Progenitor cell of endocrine pancreas (in vitro differentiated cells): ENCODE measurements around the gene MROH7. TPM values are rescaled to one million over a fixed set of nuclear protein-coding genes. Genes with fewer than 3 reads are reported as not detected.

Experiments used
- DNase-seq: peaks from one replicate; pipeline ENCODE4 v3.0.0; 2021; ENCODE audit warnings: low spot score; ENCODE audit not compliant: unreplicated experiment
- H3K27ac Mint-ChIP-seq: 2 replicates; pipeline ENCODE4 v1.8.0; 2021; ENCODE audit warnings: mild to moderate bottlenecking, moderate library complexity, mixed read lengths
- H3K27me3 Mint-ChIP-seq: 2 replicates; pipeline ENCODE4 v1.8.0; 2021; ENCODE audit warnings: mixed read lengths
- H3K36me3 Mint-ChIP-seq: 2 replicates; pipeline ENCODE4 v1.8.0; 2022; ENCODE audit warnings: mixed read lengths; ENCODE audit not compliant: insufficient read depth
- H3K4me1 Mint-ChIP-seq: 2 replicates; pipeline ENCODE4 v1.8.0; 2021; ENCODE audit warnings: low read depth, mixed read lengths
- H3K4me3 Mint-ChIP-seq: 2 replicates; pipeline ENCODE4 v1.8.0; 2021; ENCODE audit warnings: low read depth, mild to moderate bottlenecking, moderate library complexity, mixed read lengths
- H3K9me3 Mint-ChIP-seq: 2 replicates; pipeline ENCODE4 v1.8.0; 2021; ENCODE audit warnings: low read depth, mixed read lengths
- CTCF ChIP-seq: fragments of 200-600 bp; sonication (generic); IDR thresholded peaks from one replicate; pipeline ENCODE4 v1.5.0; 2021; ENCODE audit warnings: antibody characterized with exemption, mild to moderate bottlenecking; ENCODE audit not compliant: unreplicated experiment
- long read RNA-seq: library from polyadenylated mRNA; unstranded; transcript quantifications from one replicate; pipeline ENCODE4 v2.0.0, GENCODE V29; 2020
- total RNA-seq: library from RNA; stranded (reverse); gene quantifications from 2 replicates; pipeline ENCODE4 v1.2.1, GENCODE V29; 2021

The MROH7 gene
- total RNA-seq = 0.29 and 0.50 TPM in 2 replicates
- long read RNA-seq = 0 reads

GRCh38 chr1:54640863-54641836 lies at the start of gene MROH7:
Gene MROH7 (plus strand): TSS chr1:54641786. CDS start chr1:54652927, 11,141 bp downstream.
- peaks cover 6% of the 10 kb centered on the region for H3K9me3 Mint-ChIP-seq

DNA sequence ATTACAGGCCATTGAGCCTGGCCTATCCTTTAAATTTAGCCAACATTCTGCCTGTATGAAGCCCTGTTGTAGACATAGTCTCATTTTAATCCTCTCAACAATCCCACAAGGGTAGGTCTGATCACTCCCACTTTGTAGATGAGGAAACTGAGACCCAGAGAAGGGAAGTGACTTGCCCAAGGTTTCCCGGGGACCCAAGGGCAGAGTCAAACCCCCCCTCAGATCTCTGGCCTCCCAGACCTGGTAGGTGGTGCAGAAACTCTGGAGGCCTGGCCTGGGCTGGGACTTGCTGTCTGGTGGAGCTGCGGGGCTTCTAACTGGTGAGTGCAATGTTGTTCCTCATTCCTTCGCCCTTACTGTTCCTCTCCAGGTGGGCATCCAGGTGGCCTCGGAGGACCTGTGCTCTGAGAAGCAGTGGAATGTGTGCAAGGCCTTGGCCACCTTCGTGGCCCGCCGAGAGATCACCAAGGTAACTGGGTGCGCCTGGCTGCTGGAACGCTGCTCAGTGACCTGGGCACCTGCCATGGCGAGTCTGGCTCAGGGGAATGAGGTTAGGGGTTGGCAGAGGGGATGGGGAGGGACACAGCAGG lies 47.9 kb upstream of the MROH7 start:
- H3K27me3 Mint-ChIP-seq = no peaks in the 10 kb centered on the region
- no peaks in the 10 kb centered on the region for H3K9me3 Mint-ChIP-seq
- H3K4me3 Mint-ChIP-seq = no peak overlapping the region
- no peak for DNase-seq
- H3K27ac Mint-ChIP-seq = no peak overlapping the region
- TF ChIP-seq CTCF = no peak
- no peaks in the 10 kb centered on the region for H3K4me1 Mint-ChIP-seq
- no peaks in the 10 kb centered on the region for H3K36me3 Mint-ChIP-seq

More at GRCh38 chr1:54640863-54641836, at the start of gene MROH7:
- Mint-ChIP-seq H3K27ac (no peak within 1 kb of the TSS), H3K4me1 (peaks cover 3% of the 10 kb centered on the region), H3K27me3 (peaks cover 5% of the 10 kb centered on the region), H3K36me3 (peaks cover 3% of the 10 kb centered on the region), H3K4me3 (no peak within 1 kb of the TSS)
- no peak for TF ChIP-seq CTCF
- DNase-seq = no peak

DNA sequence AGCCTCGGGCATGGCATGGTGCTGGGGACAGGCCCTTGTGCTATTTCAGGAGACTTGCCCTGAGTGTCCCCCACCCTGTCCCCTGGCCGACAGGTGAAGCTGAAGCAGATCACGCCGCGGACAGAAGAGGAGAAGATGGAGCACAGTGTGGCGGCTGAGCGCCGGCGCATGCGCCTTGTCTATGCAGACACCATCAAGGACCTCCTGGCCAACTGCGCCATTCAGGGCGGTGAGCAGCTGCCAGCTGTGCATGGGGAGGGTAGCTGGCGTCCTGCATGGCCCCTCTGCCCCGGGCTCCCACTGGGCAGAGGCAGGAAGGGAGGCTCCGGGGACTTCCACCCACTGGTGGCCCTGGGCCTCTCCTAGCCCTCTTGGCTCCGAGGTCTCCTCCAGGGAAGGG lies 47.1 kb upstream of the MROH7 start:
- no peak for TF ChIP-seq CTCF
- H3K4me3 Mint-ChIP-seq = no peak overlapping the region
- H3K27me3 Mint-ChIP-seq = no peaks in the 10 kb centered on the region
- H3K4me1 Mint-ChIP-seq = no peaks in the 10 kb centered on the region
- no peaks in the 10 kb centered on the region for H3K36me3 Mint-ChIP-seq
- H3K9me3 Mint-ChIP-seq = no peaks in the 10 kb centered on the region
- H3K27ac Mint-ChIP-seq = no peak overlapping the region
- DNase-seq = no peak

DNA sequence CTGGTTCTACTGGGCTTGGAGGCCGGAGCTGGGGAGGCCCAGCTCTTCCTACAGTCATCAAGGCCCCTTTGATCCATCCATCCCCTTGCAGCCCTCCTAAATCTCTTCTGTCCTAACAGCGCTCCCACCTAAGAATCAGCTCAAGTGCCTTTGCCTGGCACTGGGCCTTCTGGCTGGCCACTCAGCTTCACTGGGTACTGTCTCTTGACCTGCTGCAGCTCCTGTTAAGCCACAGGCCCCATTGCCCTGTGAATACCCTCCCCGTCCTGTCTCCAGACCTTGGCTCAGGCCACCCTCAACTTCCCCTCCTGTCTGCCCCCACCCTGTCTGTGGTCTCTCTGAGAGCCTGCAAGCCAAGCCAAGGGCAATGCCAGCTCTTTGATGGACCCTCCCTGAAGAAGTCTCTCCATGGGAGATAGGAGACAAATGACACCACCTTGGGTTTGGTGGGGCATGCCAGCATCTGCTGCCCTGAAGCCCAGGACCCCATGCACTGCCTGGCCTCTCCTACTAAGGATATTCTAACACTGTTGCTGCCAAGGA lies 45.6 kb upstream of the MROH7 start:
- no peaks in the 10 kb centered on the region for H3K36me3 Mint-ChIP-seq
- H3K4me1 Mint-ChIP-seq = no peaks in the 10 kb centered on the region
- H3K4me3 Mint-ChIP-seq = no peak overlapping the region
- no peak for DNase-seq
- no peak overlapping the region for H3K27ac Mint-ChIP-seq
- no peaks in the 10 kb centered on the region for H3K9me3 Mint-ChIP-seq
- H3K27me3 Mint-ChIP-seq = no peaks in the 10 kb centered on the region
- no peak for TF ChIP-seq CTCF

DNA sequence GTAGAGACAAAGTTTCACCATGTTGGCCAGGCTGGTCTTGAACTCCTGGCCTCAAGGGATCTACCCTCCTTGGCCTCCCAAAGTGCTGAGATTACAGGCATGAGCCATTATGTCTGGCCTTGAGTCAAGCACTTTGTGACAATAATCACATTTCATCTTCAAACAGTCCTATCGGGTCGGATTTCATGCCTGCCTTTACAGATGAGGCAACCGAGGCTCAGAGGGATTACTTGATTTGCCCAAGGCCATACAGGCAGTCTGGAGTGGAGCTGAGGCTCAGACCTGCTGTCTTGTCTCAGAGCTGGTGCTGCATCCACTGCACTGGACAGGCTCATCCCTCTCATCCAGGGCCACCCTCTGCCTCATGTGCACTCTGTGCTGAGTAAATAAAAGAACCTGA lies 44.8 kb upstream of the MROH7 start:
- no peak for TF ChIP-seq CTCF
- DNase-seq = no peak
- no peak overlapping the region for H3K27ac Mint-ChIP-seq
- H3K9me3 Mint-ChIP-seq = no peaks in the 10 kb centered on the region
- H3K36me3 Mint-ChIP-seq = no peaks in the 10 kb centered on the region
- no peak overlapping the region for H3K4me3 Mint-ChIP-seq
- no peaks in the 10 kb centered on the region for H3K4me1 Mint-ChIP-seq
- H3K27me3 Mint-ChIP-seq = no peaks in the 10 kb centered on the region
